HepG2 (cell line): ENCODE measurements around the gene TREX2. TPM values are rescaled to one million over a fixed set of nuclear protein-coding genes. Genes with fewer than 3 reads are reported as not detected.

Experiments used
- ATAC-seq: fragments of 200-7000 bp; cut with Tn5 transposase; 3 replicates; pipeline ENCODE4 v1.9.1; 2020; ENCODE audit warnings: mild to moderate bottlenecking, moderate library complexity
- BruUV-seq: library from RNA; stranded (reverse); fragments of 400-500 nt; replicated peaks from 2 replicates; lab custom pipeline; 2021; lab: Mats Ljungman, UMichigan
- CTCF ChIA-PET: fragments of 300-600 bp; formaldehyde crosslinking; extraction: SDS; loops from one replicate; lab custom pipeline; 2021; ENCODE audit warnings: low total read pairs, inconsistent platforms, low intra/inter-chr PET ratio; lab: Yijun Ruan, JAX
- POLR2A ChIA-PET: fragments of 350-600 bp; sonication (Branson Sonifier 250); formaldehyde crosslinking; loops from one replicate; lab custom pipeline; 2020; ENCODE audit warnings: antibody characterized with exemption, inconsistent platforms; lab: Yijun Ruan, JAX
- DNase-seq: peaks from one replicate; pipeline ENCODE4 v3.0.0-alpha.2; 2015; ENCODE audit warnings: low spot score
- FAIRE-seq: peaks from 3 replicates; lab custom pipeline; 2011; peaks lifted over from hg19 to GRCh38; lab: Jason Lieb, UNC
- H2AFZ ChIP-seq: one replicate; pipeline ENCODE4 v1.6.1; 2011; ENCODE audit warnings: low read length, inconsistent platforms
- H3K27ac ChIP-seq: fragments of 300-600 bp; 3 replicates; pipeline ENCODE4 v1.8.0; 2011; ENCODE audit warnings: mixed run types, mild to moderate bottlenecking, mixed read lengths, low read length, inconsistent platforms; ENCODE audit not compliant: insufficient read depth; ENCODE audit errors: extremely low read length
- H3K27me3 ChIP-seq, 2 experiments: fragments of 200-600 bp in 1 of 2; 2 replicates in 1 of 2; 3 replicates in 1 of 2; pipeline versions ENCODE4 v1.6.0 to v1.8.0; 2011; ENCODE audit warnings: low read length in 2 of 2, mild to moderate bottlenecking in 2 of 2, moderate library complexity in 2 of 2, inconsistent platforms in 1 of 2; ENCODE audit not compliant: insufficient read depth in 2 of 2, control insufficient read depth in 1 of 2
- H3K36me3 ChIP-seq, 2 experiments: fragments of 200-600 bp in 1 of 2; replicated peaks in 1 of 2; 2 replicates in 1 of 2; 3 replicates in 1 of 2; pipeline versions ENCODE4 v1.5.1 to v1.8.0; 2011; ENCODE audit warnings: low read length in 2 of 2, inconsistent platforms in 1 of 2; ENCODE audit not compliant: insufficient read depth in 2 of 2, control insufficient read depth in 1 of 2
- H3K4me1 ChIP-seq: 2 replicates; pipeline ENCODE4 v1.5.1; 2012; ENCODE audit warnings: low read length, inconsistent platforms; ENCODE audit not compliant: insufficient read depth
- H3K4me2 ChIP-seq: 2 replicates; pipeline ENCODE4 v1.6.0; 2011; ENCODE audit warnings: low read depth, low read length, inconsistent platforms
- H3K4me3 ChIP-seq, 3 experiments: fragments of 200-600 bp in 1 of 3; sonication (generic), shearing (Covaris generic) in 1 of 3; replicated peaks in 1 of 3; 2 replicates each; pipeline ENCODE4 v1.5.1; 2011 to 2016; ENCODE audit warnings: low read length in 3 of 3, inconsistent platforms in 2 of 3, low read depth in 2 of 3, mild to moderate bottlenecking in 2 of 3, control low read depth in 1 of 3, mixed read lengths in 1 of 3; ENCODE audit not compliant: insufficient read depth in 1 of 3
- H3K79me2 ChIP-seq: one replicate; pipeline ENCODE4 v1.6.1; 2011; ENCODE audit warnings: low read length, inconsistent platforms; ENCODE audit not compliant: insufficient read depth
- H3K9ac ChIP-seq: 2 replicates; pipeline ENCODE4 v1.6.0; 2011; ENCODE audit warnings: mild to moderate bottlenecking, low read depth, low read length, inconsistent platforms; ENCODE audit not compliant: insufficient read depth
- H3K9me3 ChIP-seq: 2 replicates; pipeline ENCODE4 v1.5.1; 2012; ENCODE audit warnings: mild to moderate bottlenecking, low read length
- H4K20me1 ChIP-seq: 2 replicates; pipeline ENCODE4 v1.6.0; 2011; ENCODE audit warnings: inconsistent platforms, mild to moderate bottlenecking, low read length, moderate library complexity; ENCODE audit not compliant: insufficient read depth
- ADNP ChIP-seq: sonication (generic); formaldehyde crosslinking; IDR thresholded peaks from 2 replicates; pipeline ENCODE4 v1.4.0; 2020; ENCODE audit warnings: missing genetic modification reagents
- ARID5B ChIP-seq: IDR thresholded peaks from 2 replicates; pipeline ENCODE4 v1.4.0; 2020; ENCODE audit warnings: mild to moderate bottlenecking, missing genetic modification reagents
- CBX5 ChIP-seq: sonication (generic); formaldehyde crosslinking; IDR thresholded peaks from 2 replicates; pipeline ENCODE4 v1.4.0; 2020; ENCODE audit warnings: missing genetic modification reagents, borderline replicate concordance
- ETV6 ChIP-seq: sonication (generic); formaldehyde crosslinking; conservative IDR thresholded peaks from 2 replicates; pipeline ENCODE4 v1.4.0; 2020; ENCODE audit warnings: missing genetic modification reagents
- GTF2F1 ChIP-seq: fragments of 150-350 bp; IDR thresholded peaks from 2 replicates; pipeline ENCODE4 v1.6.1; 2014; ENCODE audit warnings: low read length
- PHF21A ChIP-seq: sonication (generic); formaldehyde crosslinking; IDR thresholded peaks from 2 replicates; pipeline ENCODE4 v1.5.0; 2020; ENCODE audit warnings: mild to moderate bottlenecking, missing genetic modification reagents
- SP4 ChIP-seq: sonication (generic); formaldehyde crosslinking; IDR thresholded peaks from 2 replicates; pipeline ENCODE4 v1.8.1; 2023; ENCODE audit warnings: mild to moderate bottlenecking, missing genetic modification reagents
- SRY ChIP-seq: sonication (generic); formaldehyde crosslinking; IDR thresholded peaks from 2 replicates; pipeline ENCODE4 v1.8.0; 2022; ENCODE audit warnings: mild to moderate bottlenecking, missing genetic modification reagents
- ZNF276 ChIP-seq: sonication (generic); formaldehyde crosslinking; IDR thresholded peaks from 2 replicates; pipeline ENCODE4 v1.4.0; 2020; ENCODE audit warnings: mild to moderate bottlenecking, low read depth, missing genetic modification reagents
- ZNF34 ChIP-seq: sonication (generic); formaldehyde crosslinking; IDR thresholded peaks from 2 replicates; pipeline ENCODE4 v1.4.0; 2020; ENCODE audit warnings: mild to moderate bottlenecking, missing genetic modification reagents, borderline replicate concordance
- ZNF441 ChIP-seq: sonication (generic); formaldehyde crosslinking; IDR thresholded peaks from 2 replicates; pipeline ENCODE4 v1.7.0; 2021; ENCODE audit warnings: missing genetic modification reagents, borderline replicate concordance
- WGBS: methylation state at CpG from one replicate; pipeline ENCODE4 v1.1.6; 2017; ENCODE audit warnings: low lambda C conversion rate; 5-methylcytosine and 5-hydroxymethylcytosine counted together
- in situ Hi-C: cut with HindIII; loops from 2 replicates; pipeline ENCODE4 v1.10.0; 2017; ENCODE audit warnings: low pct_unique_long_range_greater_than_20kb; ENCODE audit not compliant: extremely low pct_ligation_motif_present
- intact Hi-C: fragments of 100-400 bp; cut with micrococcal nuclease; formaldehyde crosslinking; loops from one replicate; pipeline ENCODE4 v1.10.0; 2022; ENCODE audit not compliant: unreplicated experiment
- polyA plus RNA-seq, 8 experiments: library from polyadenylated mRNA; depleted of rRNA in 3 of 8; stranded (reverse) in 7 of 8; unstranded in 1 of 8; fragments of >200 nt; fragmentation: Illumina TruSeq in 4 of 8; extraction: Trizol in 4 of 8; gene quantifications; 2 replicates each; pipeline versions ENCODE4 v1.2.1 to v1.2.3, GENCODE V29; 2011 to 2016; ENCODE audit warnings: low read depth in 4 of 8, missing spikeins in 1 of 8, mixed read lengths in 1 of 8; ENCODE audit not compliant: insufficient read depth in 1 of 8
- total RNA-seq, 5 experiments: library from RNA; depleted of rRNA; stranded (reverse); fragments of >200 nt; fragmentation: Illumina TruSeq; extraction: Trizol; gene quantifications; 2 replicates each; pipeline ENCODE4 v1.2.3, GENCODE V29; 2016; ENCODE audit warnings: low read depth in 1 of 5

The TREX2 gene
- total and polyA plus RNA-seq, 2 of the 13 experiments (the other 11 are each of a cell fraction or from before 2014, with no cell fraction given) = 0.13 to 0.18 TPM

- DNase-seq = no peak
- Histone ChIP-seq H3K79me2 (no peaks in the 10 kb centered on the region), H3K4me2 (no peak overlapping the region), H2AFZ (no peak overlapping the region), H4K20me1 (no peaks in the 10 kb centered on the region), H3K27me3 (peaks cover 4 to 17% of the 10 kb centered on the region in 2 experiments; a peak in 3 of 5 replicates), H3K4me3 (no peak overlapping the region), H3K9me3 (no peaks in the 10 kb centered on the region), H3K27ac (no peak overlapping the region), H3K36me3 (no peaks in the 10 kb centered on the region), H3K9ac (no peak overlapping the region), H3K4me1 (peaks cover 11% of the 10 kb centered on the region; the same call in 1 of the 2 replicates)
- no peak for FAIRE-seq
- no peak for ATAC-seq
- no TSS peak for BruUV-seq
- intact Hi-C loops = no loop called here
- ChIA-PET CTCF (no interaction called here), POLR2A (interaction anchor here (0.6 kb wide), 1 partner anchor 75 kb away, joined by 5 read pairs; no protein-coding TSS in a partner anchor)
- 64% methylated on average over 5 of the region's 12 CpGs for WGBS
- in situ Hi-C loops = loop anchor here (10.0 kb wide), 1 partner anchor 382 kb away; no protein-coding TSS in a partner anchor
- TF ChIP-seq ADNP = no peak
- TF ChIP-seq, all 625 proteins: peak for 0
These were observed 28.9 kb downstream of the TREX2 start for GRCh38 chrX:153416781-153417450.

- no peak overlapping the region for H2AFZ ChIP-seq
- in situ Hi-C loops = loop anchor here (10.0 kb wide), 1 partner anchor 380 kb away; no protein-coding TSS in a partner anchor
- 2% methylated on average over 4 of the region's 9 CpGs for WGBS
- no peaks in the 10 kb centered on the region for H3K79me2 ChIP-seq
- no TSS peak for BruUV-seq
- peaks cover 22% of the 10 kb centered on the region for H3K4me1 ChIP-seq
- no peaks in the 10 kb centered on the region for H3K36me3 ChIP-seq
- no peak overlapping the region for H3K4me2 ChIP-seq
- intact Hi-C loops = no loop called here
- ATAC-seq (no peak), FAIRE-seq (no peak), DNase-seq (no peak)
- ChIA-PET POLR2A (no interaction called here), CTCF (no interaction called here)
- H3K27me3 ChIP-seq = peaks cover 4 to 17% of the 10 kb centered on the region in 2 experiments; a peak in 3 of 5 replicates
- no peak overlapping the region for H3K27ac ChIP-seq
- H3K9ac ChIP-seq = no peak overlapping the region
- no peak overlapping the region for H3K4me3 ChIP-seq
- H3K9me3 ChIP-seq = no peaks in the 10 kb centered on the region
- no peaks in the 10 kb centered on the region for H4K20me1 ChIP-seq
- TF ChIP-seq GTF2F1 = no peak
- TF ChIP-seq PHF21A (CRISPR knock-in tag) = no peak
- no peak for TF ChIP-seq SP4 (CRISPR knock-in tag)
- TF ChIP-seq ZNF276 (CRISPR knock-in tag) = no peak
- no peak for TF ChIP-seq ZNF34 (CRISPR knock-in tag)
- TF ChIP-seq CBX5 (CRISPR knock-in tag) = no peak
- no peak for TF ChIP-seq ZNF441 (CRISPR knock-in tag)
- no peak for TF ChIP-seq SRY (CRISPR knock-in tag)
- TF ChIP-seq ETV6 (CRISPR knock-in tag) = no peak
- no peak for TF ChIP-seq ARID5B (CRISPR knock-in tag)
These were observed 30.9 kb downstream of the TREX2 start for GRCh38 chrX:153414856-153415510.
